HG02943 (cell line): ENCODE data around the gene UBE2N.
A peak's percentile ranks its signal among the peaks of the same experiment; 100 is the strongest.
"Not testable (repeated sequence)": the region's sequence is repeated elsewhere in the genome, so short reads cannot be mapped to it uniquely, and the experiment has no call there.

Source experiments
- ATAC-seq: cut with Tn5 transposase; IDR thresholded peaks from one replicate; pipeline ENCODE4 v1.9.1; 2021; ENCODE audit warnings: mild to moderate bottlenecking, low read depth, moderate library complexity; ENCODE audit not compliant: unreplicated experiment

UBE2N gene

GRCh38 chr12:93381976-93382437, 59.7 kb downstream of the UBE2N start:
- ATAC-seq = not testable (repeated sequence)

- no peak for ATAC-seq
Measured at GRCh38 chr12:93381161-93381975, 60.4 kb downstream of the UBE2N start.

DNA sequence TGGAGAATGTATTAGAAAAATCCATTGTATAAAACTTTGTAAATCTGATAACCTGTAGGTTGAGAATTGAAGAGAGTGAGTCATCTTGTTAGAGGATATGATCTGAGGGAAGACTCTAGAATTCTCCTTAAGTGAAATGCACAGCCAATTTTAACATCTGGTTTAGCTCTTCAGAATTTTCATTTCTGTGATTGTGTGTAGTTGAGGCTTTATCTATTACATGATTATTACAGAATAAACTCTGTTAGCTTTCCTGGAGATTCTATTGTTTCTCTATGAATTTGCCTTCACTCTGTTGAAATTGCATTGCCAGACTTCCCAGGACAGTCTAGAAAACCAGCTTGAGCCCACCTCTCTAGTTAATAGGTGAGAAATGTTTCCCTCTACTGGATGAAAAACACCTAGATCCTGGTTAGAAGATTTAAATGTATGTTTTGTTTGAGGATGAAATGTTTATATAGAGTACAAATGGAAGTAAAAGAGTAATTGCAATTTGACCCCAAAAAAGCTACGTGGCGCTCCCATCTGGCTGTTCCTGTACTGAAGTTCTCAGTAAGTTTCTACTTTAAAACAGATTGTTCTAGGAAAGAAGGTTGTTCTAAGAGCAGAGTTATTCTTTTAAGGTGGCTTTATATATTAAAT, 61.1 kb downstream of the UBE2N start:
- no peak for ATAC-seq

DNA sequence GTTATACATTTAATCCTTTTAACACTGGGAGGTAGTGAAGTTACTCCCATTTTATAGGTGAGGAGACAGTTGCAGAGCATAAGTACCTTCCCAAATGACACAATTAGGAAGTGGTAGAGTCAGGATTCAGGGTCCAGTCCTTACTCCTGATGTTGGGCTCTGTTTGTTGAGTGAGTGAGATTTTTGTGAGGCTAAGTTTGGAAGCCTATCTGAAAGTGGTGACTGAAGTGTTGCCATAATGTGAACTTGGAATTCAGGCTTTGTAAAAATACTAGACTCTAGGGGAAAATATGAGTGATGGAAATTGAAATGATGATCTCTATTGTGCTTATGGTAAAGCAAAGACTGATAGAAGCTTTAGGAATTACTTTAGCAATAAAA, 61.8 kb downstream of the UBE2N start:
- no peak for ATAC-seq

- no peak for ATAC-seq
Measured at GRCh38 chr12:93379326-93379980, 62.3 kb downstream of the UBE2N start.

DNA sequence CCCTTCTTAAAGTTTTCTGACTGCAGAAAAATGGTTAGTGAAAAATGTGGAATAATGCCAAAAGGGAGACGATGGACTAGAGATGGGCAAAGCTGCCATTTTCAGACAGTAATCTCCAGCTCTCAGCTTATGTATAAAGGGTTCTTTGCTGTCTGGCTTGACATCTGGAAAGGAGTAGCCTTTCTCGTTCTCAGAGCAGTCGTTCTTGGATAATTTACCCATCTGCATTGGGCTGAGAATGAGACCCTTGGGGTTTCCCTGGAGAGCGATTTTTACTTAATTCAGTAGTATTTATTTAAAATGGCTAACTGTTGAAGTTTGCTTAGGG, 62.8 kb downstream of the UBE2N start:
- ATAC-seq = no peak

DNA sequence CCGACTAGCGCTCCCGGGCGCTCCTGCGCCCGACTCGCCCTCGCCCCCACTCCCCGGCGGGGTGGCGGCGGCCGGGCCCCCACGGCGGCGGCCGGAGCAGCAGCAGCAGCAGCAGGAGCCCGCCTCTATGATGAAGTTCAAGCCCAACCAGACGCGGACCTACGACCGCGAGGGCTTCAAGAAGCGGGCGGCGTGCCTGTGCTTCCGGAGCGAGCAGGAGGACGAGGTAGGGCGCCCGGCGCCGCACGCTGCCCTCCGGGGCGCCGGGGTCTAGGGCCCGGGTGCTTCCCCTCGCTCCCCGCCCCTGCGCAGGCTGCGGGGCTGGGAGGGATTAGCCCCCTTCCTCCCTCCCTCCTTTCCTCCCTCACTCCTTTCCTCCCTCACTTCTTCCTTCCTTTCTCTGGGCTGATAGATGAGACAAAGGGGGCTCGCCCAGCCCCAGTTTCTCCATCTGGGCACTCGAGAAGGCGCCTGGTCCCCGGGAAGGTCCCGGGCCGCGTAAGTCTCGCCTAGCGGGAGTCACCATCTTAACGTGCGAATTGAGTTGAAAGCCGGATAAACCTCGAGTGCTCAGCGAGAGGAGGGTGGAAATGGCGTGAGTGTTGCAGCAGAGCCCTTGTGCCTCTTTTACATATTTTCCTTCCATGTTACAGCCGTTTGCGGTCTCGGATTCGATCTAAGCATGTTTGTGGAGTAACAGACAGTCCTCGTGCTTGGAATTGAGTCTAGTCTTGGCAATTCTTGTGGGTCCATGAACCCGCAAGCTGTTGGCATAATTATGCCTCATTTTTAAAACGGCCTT, 63.4 kb downstream of the UBE2N start:
- peak; percentile 36 for ATAC-seq

DNA sequence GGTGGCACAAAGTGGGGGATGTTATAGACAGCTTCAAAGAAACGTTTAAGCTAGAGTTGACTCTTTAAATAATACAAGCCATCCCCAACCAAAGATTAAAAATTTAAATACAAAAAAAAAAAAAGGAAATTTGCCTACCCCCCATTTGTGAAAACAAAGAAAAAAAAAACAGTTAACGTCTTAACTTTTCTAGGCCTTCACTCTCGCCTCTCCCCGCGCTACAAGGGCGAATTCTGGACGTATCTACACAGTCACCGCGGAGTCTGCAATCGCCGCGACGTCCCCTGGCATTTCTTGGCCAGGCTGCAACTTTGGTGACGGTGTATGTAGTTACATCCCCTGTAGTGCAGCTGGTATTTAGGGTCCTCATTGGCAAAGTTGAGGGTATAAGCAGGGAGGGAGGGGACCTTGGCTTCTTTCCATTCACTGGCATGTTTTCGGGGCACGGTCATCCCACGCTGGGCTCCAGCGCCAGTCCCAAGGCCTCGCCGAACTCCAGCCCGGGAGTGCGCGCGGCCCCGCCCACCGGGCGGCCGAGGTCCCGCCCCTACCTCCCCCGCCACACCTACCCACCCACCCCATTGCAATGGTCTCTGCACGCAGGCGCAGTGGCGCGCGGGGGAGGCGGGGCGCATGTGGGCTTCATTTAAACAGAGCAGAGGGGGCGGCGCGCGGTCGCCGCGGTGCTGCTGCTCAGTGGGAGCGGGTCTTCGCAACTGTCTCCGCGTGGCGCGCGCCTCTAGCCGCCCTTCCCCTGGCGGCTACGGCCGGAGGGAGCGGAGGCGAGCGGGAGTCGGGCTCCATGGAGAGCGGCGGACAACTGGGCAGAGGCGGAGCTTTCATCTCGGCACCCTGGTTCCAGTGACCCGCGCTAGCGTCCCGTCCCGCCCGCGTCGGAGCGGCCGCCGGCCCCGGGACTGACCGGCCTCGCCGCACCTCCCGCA, 64.2 kb downstream of the UBE2N start, which contains the start of gene NUDT4:
Gene NUDT4, plus strand, starts transcription at position 674 of the 944 bp plus-strand sequence. CDS start 398 bp downstream, outside the sequence.
- ATAC-seq = peak; percentile 77

DNA sequence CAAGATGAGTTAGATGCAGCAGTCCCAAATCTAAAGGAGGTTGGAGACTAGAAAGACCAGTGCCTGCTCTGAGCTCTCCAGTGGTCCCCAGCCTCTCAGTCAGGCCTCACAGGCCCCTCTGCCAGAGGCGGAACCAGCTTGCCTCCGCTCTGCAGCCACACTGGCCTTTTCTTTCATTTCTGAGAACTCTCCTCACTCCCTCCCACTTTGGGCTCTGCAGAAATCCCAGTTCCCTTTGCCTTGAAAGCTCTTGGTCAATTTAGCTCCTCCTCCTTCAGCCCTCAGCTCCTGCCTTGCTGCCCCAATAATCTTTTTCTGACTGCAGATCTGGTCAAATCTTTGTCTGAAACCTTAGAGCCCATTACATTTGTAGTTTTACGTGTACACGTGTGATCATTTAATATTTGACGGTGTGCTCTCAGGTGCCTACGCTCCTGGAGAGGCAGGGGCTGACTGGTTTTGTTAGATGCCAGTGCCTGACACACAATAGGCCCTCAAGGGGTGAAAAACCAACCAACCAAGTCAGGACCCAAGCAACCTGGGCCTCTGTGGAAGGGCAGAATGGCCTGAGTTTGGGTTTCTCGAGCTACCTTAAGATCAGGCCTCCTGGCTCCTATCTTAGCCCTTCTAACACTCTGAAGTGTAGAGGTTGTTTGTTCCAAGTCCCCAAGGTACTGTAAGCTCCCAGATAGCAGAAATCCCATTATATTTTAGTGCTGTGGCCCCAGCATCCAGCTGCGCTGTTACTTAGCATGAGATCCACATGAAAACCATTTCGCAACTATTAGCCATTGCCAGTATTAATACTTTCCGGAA, 65.1 kb downstream of the UBE2N start:
- no peak for ATAC-seq

GRCh38 chr12:93375906-93376305, 65.8 kb downstream of the UBE2N start:
- no peak for ATAC-seq

GRCh38 chr12:93373961-93374656, 67.6 kb downstream of the UBE2N start:
- ATAC-seq = no peak

- no peak for ATAC-seq
Measured at GRCh38 chr12:93370947-93371346, 70.8 kb downstream of the UBE2N start.

DNA sequence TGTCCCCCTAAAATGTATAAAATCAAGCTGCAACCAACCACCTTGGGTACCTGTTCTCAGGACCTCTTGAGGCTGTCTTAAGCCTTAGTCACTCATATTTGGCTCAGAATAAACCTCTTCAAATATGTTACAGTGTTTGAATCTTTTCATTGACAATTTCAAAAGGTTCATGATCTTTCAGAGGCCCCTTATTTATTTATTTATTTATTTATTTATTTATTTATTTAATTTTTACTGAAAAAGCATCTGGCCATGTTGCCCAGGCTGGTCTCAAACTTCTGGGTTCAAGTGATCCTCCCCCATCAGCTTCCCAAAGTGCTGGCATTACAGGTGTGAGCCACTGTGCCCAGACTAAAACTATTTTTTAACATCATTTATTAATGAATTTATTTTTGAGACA, 72.2 kb downstream of the UBE2N start:
- ATAC-seq = no peak

DNA sequence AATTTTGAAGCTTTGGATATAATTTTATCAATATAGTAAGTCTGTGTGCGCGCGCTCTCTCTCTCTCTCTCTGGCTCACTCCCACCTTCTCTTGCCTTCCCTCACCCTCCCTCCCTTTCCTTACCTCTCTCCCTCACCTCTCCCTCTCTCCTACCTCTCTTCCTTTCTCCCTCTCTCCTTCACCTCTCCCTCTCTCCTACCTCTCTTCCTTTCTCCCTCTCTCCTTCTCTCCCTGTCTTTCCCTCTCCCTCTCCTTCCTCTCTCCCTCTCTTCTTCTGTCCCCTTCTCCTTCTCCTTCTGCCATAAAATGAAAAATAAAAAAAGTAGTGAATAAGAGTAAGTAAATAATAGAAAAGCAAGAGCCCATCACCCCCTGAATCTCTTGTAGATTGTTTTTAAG, 73.0 kb downstream of the UBE2N start:
- ATAC-seq = no peak

DNA sequence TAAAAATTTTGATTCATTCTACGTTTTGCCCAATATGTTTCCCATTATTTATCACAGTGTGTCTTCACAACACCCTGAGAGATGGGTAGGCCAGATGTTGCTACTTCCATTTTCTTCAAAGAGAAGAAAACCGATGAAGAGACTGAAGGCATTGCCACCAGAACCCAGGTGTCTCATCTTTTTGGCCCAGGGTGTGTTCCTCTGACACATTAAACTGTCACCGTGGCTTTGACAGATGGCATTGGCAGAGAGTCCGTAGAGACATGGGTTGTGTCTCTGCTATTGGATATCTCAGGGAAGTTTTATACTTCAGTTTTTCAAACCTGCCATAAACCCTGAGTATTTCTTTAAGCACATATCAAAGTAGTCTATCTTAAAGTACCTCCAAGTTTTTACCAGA, 75.3 kb downstream of the UBE2N start:
- no peak for ATAC-seq

DNA sequence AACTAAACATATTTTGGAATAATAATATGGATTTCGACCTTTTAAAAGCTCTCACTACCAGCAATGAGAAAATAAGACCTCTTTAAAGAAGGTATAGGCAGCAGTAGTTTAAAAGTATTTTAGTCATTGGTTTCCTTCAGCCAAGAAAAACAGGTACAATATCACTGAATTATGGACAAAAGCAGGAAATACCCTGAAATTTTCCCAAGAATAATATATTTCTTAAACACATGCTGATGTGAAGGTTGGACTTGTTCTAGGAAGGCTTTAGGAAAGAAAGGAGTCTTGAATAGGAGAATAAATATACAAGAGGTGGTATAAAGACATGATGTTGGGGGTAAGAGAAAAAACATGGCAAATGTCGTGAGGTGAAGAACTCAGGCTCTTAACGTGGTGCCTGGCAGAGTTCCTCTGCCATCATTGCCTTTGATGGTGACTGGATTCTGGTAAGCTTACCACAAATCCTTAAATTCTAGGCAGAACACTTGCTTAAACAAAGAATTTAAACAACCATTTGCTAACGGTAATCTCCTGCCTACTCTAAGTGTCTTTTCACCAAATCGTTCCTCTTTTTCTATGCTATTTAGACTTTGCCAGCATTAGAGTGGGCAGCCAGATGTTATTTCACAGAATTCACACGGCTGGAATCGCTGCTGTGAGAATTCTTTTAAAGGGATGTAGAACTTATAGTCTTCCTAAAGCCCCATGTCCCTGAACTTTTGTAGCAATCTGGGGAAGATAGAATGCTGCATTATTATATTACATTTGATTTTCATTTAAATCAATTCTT, 75.9 kb downstream of the UBE2N start:
- ATAC-seq = no peak

GRCh38 chr12:93363841-93364297, 77.9 kb downstream of the UBE2N start:
- ATAC-seq = peak; percentile 79
